Measurements from ENCODE around the gene AQP2. TPM values are rescaled to one million over a fixed set of nuclear protein-coding genes. Genes with fewer than 3 reads are reported as not detected.

AQP2 gene
- total and polyA plus RNA-seq, 2 of the 13 experiments (the other 11 are each of a cell fraction or from before 2014, with no cell fraction given), result not detected

GRCh38 chr12:49974677-49975317 is 24.3 kb downstream of the AQP2 start:
- Histone ChIP-seq H3K4me3 (replicated peaks in 1 of 3; ENCODE audit: insufficient read depth in 1 of 3, low read depth in 2 of 3, low read length in 3 of 3) (peak overlapping the region in 2 of 3 experiments; percentile 18 to 63; a peak in 4 of 6 replicates), H3K27me3 (ENCODE audit: control insufficient read depth in 1 of 2, insufficient read depth in 2 of 2, low read length in 2 of 2) (peaks cover 1 to 29% of the 10 kb centered on the region in 2 experiments), H3K4me2 (ENCODE audit: low read depth, low read length) (peak overlapping the region; percentile 75), H3K36me3 (replicated peaks in 1 of 2; ENCODE audit: control insufficient read depth in 1 of 2, insufficient read depth in 2 of 2, low read length in 2 of 2) (no peaks in the 10 kb centered on the region), H3K79me2 (ENCODE audit: insufficient read depth, low read length) (no peaks in the 10 kb centered on the region), H4K20me1 (ENCODE audit: insufficient read depth, low read length) (no peaks in the 10 kb centered on the region), H3K9me3 (ENCODE audit: low read length) (no peaks in the 10 kb centered on the region), H3K4me1 (ENCODE audit: insufficient read depth, low read length) (peaks cover 61% of the 10 kb centered on the region), H2AFZ (ENCODE audit: low read length) (no peak overlapping the region), H3K27ac (ENCODE audit: extremely low read length, insufficient read depth, low read length) (no peak overlapping the region), H3K9ac (ENCODE audit: insufficient read depth, low read depth, low read length) (peak overlapping the region; percentile 35; the same call in 1 of the 2 replicates)
- BruUV-seq (replicated peaks), result no TSS peak
- in situ Hi-C loops (cut with HindIII; ENCODE audit: extremely low pct_ligation_motif_present, low pct_unique_long_range_greater_than_20kb) (loop anchor here (5.0 kb wide), 1 partner anchor 83 kb away; the partner anchor contains the start of gene ASIC1), intact Hi-C loops (cut with micrococcal nuclease; ENCODE audit: unreplicated experiment) (no loop called here)
- POLR2A ChIA-PET, result interaction anchor here (1.0 to 1.3 kb wide), 2 partner anchors 9 to 110 kb away, joined by 4 to 6 read pairs; partner anchors contain the start of gene SMARCD1
- 22% methylated on average over 7 of the region's 8 CpGs for WGBS (ENCODE audit: low lambda C conversion rate)
- ATAC-seq, result peak; percentile 22
- no peak for DNase-seq (ENCODE audit: low spot score)
- FAIRE-seq, result no peak
- TF ChIP-seq, protein P1, sequence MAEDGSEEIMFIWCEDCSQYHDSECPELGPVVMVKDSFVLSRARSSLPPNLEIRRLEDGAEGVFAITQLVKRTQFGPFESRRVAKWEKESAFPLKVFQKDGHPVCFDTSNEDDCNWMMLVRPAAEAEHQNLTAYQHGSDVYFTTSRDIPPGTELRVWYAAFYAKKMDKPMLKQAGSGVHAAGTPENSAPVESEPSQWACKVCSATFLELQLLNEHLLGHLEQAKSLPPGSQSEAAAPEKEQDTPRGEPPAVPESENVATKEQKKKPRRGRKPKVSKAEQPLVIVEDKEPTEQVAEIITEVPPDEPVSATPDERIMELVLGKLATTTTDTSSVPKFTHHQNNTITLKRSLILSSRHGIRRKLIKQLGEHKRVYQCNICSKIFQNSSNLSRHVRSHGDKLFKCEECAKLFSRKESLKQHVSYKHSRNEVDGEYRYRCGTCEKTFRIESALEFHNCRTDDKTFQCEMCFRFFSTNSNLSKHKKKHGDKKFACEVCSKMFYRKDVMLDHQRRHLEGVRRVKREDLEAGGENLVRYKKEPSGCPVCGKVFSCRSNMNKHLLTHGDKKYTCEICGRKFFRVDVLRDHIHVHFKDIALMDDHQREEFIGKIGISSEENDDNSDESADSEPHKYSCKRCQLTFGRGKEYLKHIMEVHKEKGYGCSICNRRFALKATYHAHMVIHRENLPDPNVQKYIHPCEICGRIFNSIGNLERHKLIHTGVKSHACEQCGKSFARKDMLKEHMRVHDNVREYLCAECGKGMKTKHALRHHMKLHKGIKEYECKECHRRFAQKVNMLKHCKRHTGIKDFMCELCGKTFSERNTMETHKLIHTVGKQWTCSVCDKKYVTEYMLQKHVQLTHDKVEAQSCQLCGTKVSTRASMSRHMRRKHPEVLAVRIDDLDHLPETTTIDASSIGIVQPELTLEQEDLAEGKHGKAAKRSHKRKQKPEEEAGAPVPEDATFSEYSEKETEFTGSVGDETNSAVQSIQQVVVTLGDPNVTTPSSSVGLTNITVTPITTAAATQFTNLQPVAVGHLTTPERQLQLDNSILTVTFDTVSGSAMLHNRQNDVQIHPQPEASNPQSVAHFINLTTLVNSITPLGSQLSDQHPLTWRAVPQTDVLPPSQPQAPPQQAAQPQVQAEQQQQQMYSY (CRISPR knock-in tag; IDR thresholded peaks at IDR 0.05), result peak; percentile 89
- TF ChIP-seq TCF7L2 (IDR thresholded peaks at IDR 0.05; ENCODE audit: low read depth, low read length), result no peak
- TF ChIP-seq, protein P2, sequence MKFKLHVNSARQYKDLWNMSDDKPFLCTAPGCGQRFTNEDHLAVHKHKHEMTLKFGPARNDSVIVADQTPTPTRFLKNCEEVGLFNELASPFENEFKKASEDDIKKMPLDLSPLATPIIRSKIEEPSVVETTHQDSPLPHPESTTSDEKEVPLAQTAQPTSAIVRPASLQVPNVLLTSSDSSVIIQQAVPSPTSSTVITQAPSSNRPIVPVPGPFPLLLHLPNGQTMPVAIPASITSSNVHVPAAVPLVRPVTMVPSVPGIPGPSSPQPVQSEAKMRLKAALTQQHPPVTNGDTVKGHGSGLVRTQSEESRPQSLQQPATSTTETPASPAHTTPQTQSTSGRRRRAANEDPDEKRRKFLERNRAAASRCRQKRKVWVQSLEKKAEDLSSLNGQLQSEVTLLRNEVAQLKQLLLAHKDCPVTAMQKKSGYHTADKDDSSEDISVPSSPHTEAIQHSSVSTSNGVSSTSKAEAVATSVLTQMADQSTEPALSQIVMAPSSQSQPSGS (CRISPR knock-in tag; IDR thresholded peaks at IDR 0.05), result 0 out of 2 replicates have a peak, but pooled peaks have one; percentile 17
- TF ChIP-seq SALL1 (CRISPR knock-in tag; IDR thresholded peaks at IDR 0.05), result 0 out of 2 replicates have a peak, but pooled peaks have one; percentile 31
- 0 out of 2 replicates have a peak, but pooled peaks have one; percentile 7 for TF ChIP-seq WIZ (CRISPR knock-in tag; IDR thresholded peaks at IDR 0.05)
- TF ChIP-seq NONO (IDR thresholded peaks at IDR 0.05), result no peak
- 0 out of 2 replicates have a peak, but pooled peaks have one; percentile 14 for TF ChIP-seq NONO (CRISPR knock-in tag; conservative IDR thresholded peaks at IDR 0.05)
- 0 out of 2 replicates have a peak, but pooled peaks have one; percentile 40 for TF ChIP-seq EED (CRISPR knock-in tag; IDR thresholded peaks at IDR 0.05)
- 0 out of 2 replicates have a peak, but pooled peaks have one; percentile 10 for TF ChIP-seq ZNF564 (CRISPR knock-in tag; IDR thresholded peaks at IDR 0.05)
- no peak for TF ChIP-seq EP300 (IDR thresholded peaks at IDR 0.05; ENCODE audit: low read depth in 2 of 2, low read length in 2 of 2)
- no peak for TF ChIP-seq EP300 (CRISPR knock-in tag; IDR thresholded peaks at IDR 0.05; ENCODE audit: borderline replicate concordance)
- CTCF ChIA-PET (ENCODE audit: low intra/inter-chr PET ratio, low total read pairs), result interaction anchor here (1.3 to 1.4 kb wide), 2 partner anchors 23 to 96 kb away, joined by 3 to 4 read pairs; no protein-coding TSS in a partner anchor

Measured in HepG2 (cell line).